ENCODE results near the gene EFCAB13. TPM values are rescaled to one million over a fixed set of nuclear protein-coding genes. Genes with fewer than 3 reads are reported as not detected.

The EFCAB13 gene
- total RNA-seq, 2 donors from 2014 or later: 8.1 to 16.7 TPM

- no peak for TF ChIP-seq CTCF (IDR thresholded peaks at IDR 0.05)
- Histone ChIP-seq H3K27me3 (replicated peaks; ENCODE audit: insufficient read depth) (no peaks in the 10 kb centered on the region), H3K4me1 (ENCODE audit: control insufficient read depth in 1 of 2, low read depth in 2 of 2) (peaks cover 24 to 55% of the 10 kb centered on the region in 2 donors), H3K4me3 (no peak overlapping the region), H3K36me3 (no peaks in the 10 kb centered on the region), H3K9me3 (no peaks in the 10 kb centered on the region), H3K27ac (no peak overlapping the region)
- ATAC-seq (ENCODE audit: insufficient number of reproducible peaks, low FRiP score, low read depth) (no peak), DNase-seq (ENCODE audit: low spot score) (no peak)
Observed at GRCh38 chr17:47318197-47318918, 5.4 kb upstream of the EFCAB13 start.

- no peak overlapping the region for H3K4me3 ChIP-seq
- H3K27ac ChIP-seq: no peak overlapping the region
- H3K4me1 ChIP-seq (ENCODE audit: control insufficient read depth in 1 of 2, low read depth in 2 of 2): peaks cover 10 to 28% of the 10 kb centered on the region in 2 donors
- no peak for DNase-seq (ENCODE audit: low spot score)
- H3K27me3 ChIP-seq (replicated peaks; ENCODE audit: insufficient read depth): no peaks in the 10 kb centered on the region
- H3K36me3 ChIP-seq: no peaks in the 10 kb centered on the region
- ATAC-seq (ENCODE audit: insufficient number of reproducible peaks, low FRiP score, low read depth): no peak
- H3K9me3 ChIP-seq: no peaks in the 10 kb centered on the region
- TF ChIP-seq CTCF (IDR thresholded peaks at IDR 0.05): no peak
Observed at GRCh38 chr17:47320879-47321502, 2.8 kb upstream of the EFCAB13 start.

GRCh38 chr17:47324224-47325020, 667 bp downstream of the EFCAB13 start:
- H3K4me1 ChIP-seq (ENCODE audit: control insufficient read depth in 1 of 2, low read depth in 2 of 2): peaks cover 3 to 7% of the 10 kb centered on the region in 2 donors
- H3K36me3 ChIP-seq: no peaks in the 10 kb centered on the region
- no peaks in the 10 kb centered on the region for H3K27me3 ChIP-seq (replicated peaks; ENCODE audit: insufficient read depth)
- H3K27ac ChIP-seq: peak overlapping the region; percentile 96 to 97
- TF ChIP-seq CTCF (IDR thresholded peaks at IDR 0.05): no peak
- DNase-seq (ENCODE audit: low spot score) (no peak), ATAC-seq (ENCODE audit: insufficient number of reproducible peaks, low FRiP score, low read depth) (peak; percentile 44)
- peak overlapping the region; percentile 91 for H3K4me3 ChIP-seq
- H3K9me3 ChIP-seq: no peaks in the 10 kb centered on the region

- Histone ChIP-seq H3K4me1 (ENCODE audit: control insufficient read depth in 1 of 2, low read depth in 2 of 2) (peaks cover 3 to 7% of the 10 kb centered on the region in 2 donors), H3K27me3 (replicated peaks; ENCODE audit: insufficient read depth) (no peaks in the 10 kb centered on the region), H3K4me3 (no peak overlapping the region), H3K9me3 (no peaks in the 10 kb centered on the region), H3K27ac (peak overlapping the region in 1 of 2 donors; percentile 97), H3K36me3 (no peaks in the 10 kb centered on the region)
- TF ChIP-seq CTCF (IDR thresholded peaks at IDR 0.05): no peak
- ATAC-seq (ENCODE audit: insufficient number of reproducible peaks, low FRiP score, low read depth) (no peak), DNase-seq (ENCODE audit: low spot score) (no peak)
Observed at GRCh38 chr17:47325176-47325575, 1.4 kb downstream of the EFCAB13 start.

GRCh38 chr17:47330548-47330947, 6.8 kb downstream of the EFCAB13 start:
- ATAC-seq (ENCODE audit: insufficient number of reproducible peaks, low FRiP score, low read depth) (no peak), DNase-seq (ENCODE audit: low spot score) (no peak)
- Histone ChIP-seq H3K27ac (no peak overlapping the region), H3K27me3 (replicated peaks; ENCODE audit: insufficient read depth) (no peaks in the 10 kb centered on the region), H3K4me1 (ENCODE audit: control insufficient read depth in 1 of 2, low read depth in 2 of 2) (no peaks in the 10 kb centered on the region), H3K36me3 (peaks cover 3% of the 10 kb centered on the region), H3K4me3 (no peak overlapping the region), H3K9me3 (no peaks in the 10 kb centered on the region)
- no peak for TF ChIP-seq CTCF (IDR thresholded peaks at IDR 0.05)
